Glutamatergic neuron (in vitro differentiated cells): Measurements from ENCODE around the gene C2CD4B. TPM values are rescaled to one million over a fixed set of nuclear protein-coding genes. Genes with fewer than 3 reads are reported as not detected.

ENCODE experiments used
- DNase-seq: peaks from one replicate; pipeline ENCODE4 v3.0.0; 2022
- H3K27ac Mint-ChIP-seq: one replicate; pipeline ENCODE4 v1.8.0; 2020; ENCODE audit warnings: mild to moderate bottlenecking, mixed read lengths, inconsistent platforms; ENCODE audit not compliant: unreplicated experiment
- H3K27me3 Mint-ChIP-seq: one replicate; pipeline ENCODE4 v1.8.0; 2020; ENCODE audit warnings: mild to moderate bottlenecking, moderate library complexity, mixed read lengths, inconsistent platforms; ENCODE audit not compliant: unreplicated experiment
- H3K36me3 Mint-ChIP-seq: one replicate; pipeline ENCODE4 v1.8.0; 2020; ENCODE audit warnings: mild to moderate bottlenecking, mixed read lengths, inconsistent platforms; ENCODE audit not compliant: unreplicated experiment
- H3K4me1 Mint-ChIP-seq: one replicate; pipeline ENCODE4 v1.8.0; 2020; ENCODE audit warnings: mild to moderate bottlenecking, low read depth, mixed read lengths, inconsistent platforms; ENCODE audit not compliant: unreplicated experiment
- H3K4me3 Mint-ChIP-seq: one replicate; pipeline ENCODE4 v1.8.0; 2020; ENCODE audit warnings: mild to moderate bottlenecking, mixed read lengths, inconsistent platforms; ENCODE audit not compliant: unreplicated experiment
- H3K9me3 Mint-ChIP-seq: one replicate; pipeline ENCODE4 v1.8.0; 2020; ENCODE audit warnings: mild to moderate bottlenecking, moderate library complexity, mixed read lengths, inconsistent platforms; ENCODE audit not compliant: unreplicated experiment
- CTCF ChIP-seq: fragments of 200-600 bp; sonication (generic); IDR thresholded peaks from one replicate; pipeline ENCODE4 v1.5.0; 2021; ENCODE audit not compliant: partially characterized antibody, unreplicated experiment
- total RNA-seq: library from RNA; stranded (reverse); fragmentation: NEBNext Ultra II Directional; extraction: Animal tissue kit (Norgen Biotek cat#: 25700); gene quantifications from one replicate; pipeline ENCODE4 v1.2.1, GENCODE V29; 2021; ENCODE audit not compliant: unreplicated experiment

Gene C2CD4B
- total RNA-seq, 1 donor from 2014 or later, result not detected

- no peak for DNase-seq
- Mint-ChIP-seq H3K36me3 (no peaks in the 10 kb centered on the region), H3K9me3 (no peaks in the 10 kb centered on the region), H3K27ac (no peak overlapping the region), H3K27me3 (peaks cover 2% of the 10 kb centered on the region), H3K4me3 (no peak overlapping the region), H3K4me1 (peaks cover 3% of the 10 kb centered on the region)
- TF ChIP-seq CTCF, result no peak
These were observed 11.9 kb downstream of the C2CD4B start for GRCh38 chr15:62153228-62153627.

GRCh38 chr15:62150445-62150844 lies 14.6 kb downstream of the C2CD4B start:
- Mint-ChIP-seq H3K27me3 (peaks cover 2% of the 10 kb centered on the region), H3K9me3 (no peaks in the 10 kb centered on the region), H3K4me1 (no peaks in the 10 kb centered on the region), H3K36me3 (no peaks in the 10 kb centered on the region), H3K27ac (no peak overlapping the region), H3K4me3 (no peak overlapping the region)
- no peak for DNase-seq
- no peak for TF ChIP-seq CTCF

- H3K27me3 Mint-ChIP-seq, result peaks cover 2% of the 10 kb centered on the region
- DNase-seq, result no peak
- no peak overlapping the region for H3K27ac Mint-ChIP-seq
- TF ChIP-seq CTCF, result no peak
- no peaks in the 10 kb centered on the region for H3K9me3 Mint-ChIP-seq
- H3K4me1 Mint-ChIP-seq, result no peaks in the 10 kb centered on the region
- no peaks in the 10 kb centered on the region for H3K36me3 Mint-ChIP-seq
- H3K4me3 Mint-ChIP-seq, result no peak overlapping the region
These were observed 15.4 kb downstream of the C2CD4B start for GRCh38 chr15:62149729-62150128.

- H3K4me3 Mint-ChIP-seq, result no peak overlapping the region
- DNase-seq, result no peak
- H3K4me1 Mint-ChIP-seq, result no peaks in the 10 kb centered on the region
- H3K36me3 Mint-ChIP-seq, result no peaks in the 10 kb centered on the region
- H3K27ac Mint-ChIP-seq, result no peak overlapping the region
- TF ChIP-seq CTCF, result no peak
- H3K9me3 Mint-ChIP-seq, result no peaks in the 10 kb centered on the region
- no peaks in the 10 kb centered on the region for H3K27me3 Mint-ChIP-seq
These were observed 17.5 kb downstream of the C2CD4B start for GRCh38 chr15:62147551-62147950.

GRCh38 chr15:62147149-62147548 lies 17.9 kb downstream of the C2CD4B start:
- H3K4me1 Mint-ChIP-seq, result no peaks in the 10 kb centered on the region
- DNase-seq, result no peak
- H3K27me3 Mint-ChIP-seq, result no peaks in the 10 kb centered on the region
- H3K9me3 Mint-ChIP-seq, result no peaks in the 10 kb centered on the region
- no peak for TF ChIP-seq CTCF
- no peaks in the 10 kb centered on the region for H3K36me3 Mint-ChIP-seq
- H3K4me3 Mint-ChIP-seq, result no peak overlapping the region
- no peak overlapping the region for H3K27ac Mint-ChIP-seq
